ENCODE data around the gene CBX4. TPM values are rescaled to one million over a fixed set of nuclear protein-coding genes. Genes with fewer than 3 reads are reported as not detected.

CBX4 gene
- total and polyA plus RNA-seq, 7 experiments from 2014 or later: 4.0 to 134 (median 78.3) TPM

GRCh38 chr17:79792984-79793923, 46.0 kb downstream of the CBX4 start:
- peaks cover 20 to 29% of the 10 kb centered on the region in 2 donors for H3K4me1 ChIP-seq (ENCODE audit: control insufficient read depth in 2 of 2, insufficient read depth in 2 of 2, low read length in 2 of 2)
- Mint-ChIP-seq H3K27ac (peak overlapping the region in 1 of 9 donors; percentile 43), H3K36me3 (peaks cover 0 to 5% (median 0%) of the 10 kb centered on the region in 5 donors), H3K4me1 (peaks cover 4 to 37% (median 20%) of the 10 kb centered on the region in 7 donors), H3K9me3 (peaks cover 0 to under 1% (median 0%) of the 10 kb centered on the region in 11 donors), H3K4me3 (peak overlapping the region in 2 of 10 donors; percentile 4 to 12), H3K27me3 (peaks cover 17 to 50% (median 28%) of the 10 kb centered on the region in 5 donors)
- ChIA-PET POLR2A (interaction anchor here (0.6 to 3.0 kb wide), 4 partner anchors 11 to 993 kb away, joined by 3 to 8 read pairs (median 4); partner anchors contain the start of gene CBX4), CTCF (interaction anchor here (1.3 to 1.8 kb wide), 2 partner anchors 44 to 46 kb away, joined by 3 to 4 read pairs; partner anchors contain the start of gene CBX4)
- intact Hi-C loops (cut with micrococcal nuclease): no loop called here
- ATAC-seq: no peak
- peaks cover 0 to 9% (median 0%) of the 10 kb centered on the region in 3 experiments for H3K36me3 ChIP-seq (ENCODE audit: control insufficient read depth in 2 of 3, insufficient read depth in 3 of 3, low read length in 3 of 3)
- no peak overlapping the region for H3K4me3 ChIP-seq (ENCODE audit: low read length)
- no peaks in the 10 kb centered on the region for H3K9me3 ChIP-seq (ENCODE audit: control insufficient read depth in 2 of 3, low read length in 3 of 3)
- DNase-seq: no peak
- H3K27me3 ChIP-seq (ENCODE audit: control insufficient read depth in 2 of 2, insufficient read depth in 2 of 2, low read length in 2 of 2): peaks cover 6 to 21% of the 10 kb centered on the region in 2 donors
- no peak overlapping the region for H3K27ac ChIP-seq (ENCODE audit: low read depth, low read length)

DNA sequence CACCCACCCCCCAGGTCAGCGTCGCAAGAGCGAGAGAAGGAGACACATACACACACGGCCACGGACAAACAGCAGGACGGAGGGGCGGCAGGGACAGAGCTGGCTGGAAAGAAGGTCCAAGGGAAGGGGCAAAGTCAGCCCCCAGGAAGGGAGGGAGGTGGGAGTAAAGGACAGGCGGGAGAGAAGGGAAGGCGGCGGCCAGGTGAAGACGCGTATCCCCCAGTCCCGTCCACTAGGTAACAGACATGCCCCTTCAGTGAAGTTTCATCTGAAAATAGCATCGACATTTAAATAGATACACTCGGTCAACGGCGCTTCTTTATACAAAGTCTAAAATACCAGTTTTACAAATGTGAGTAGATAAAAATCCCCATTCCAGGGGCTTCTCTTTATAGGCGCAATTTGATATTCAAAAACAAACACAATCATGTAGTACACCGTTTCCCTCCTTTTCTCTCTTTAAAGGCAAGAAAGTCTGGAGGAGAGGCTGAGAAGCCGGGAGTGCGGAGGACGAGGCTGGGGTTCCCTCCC, 46.8 kb downstream of the CBX4 start:
- H3K9me3 ChIP-seq (ENCODE audit: control insufficient read depth in 2 of 3, low read length in 3 of 3): no peaks in the 10 kb centered on the region
- no peak overlapping the region for H3K4me3 ChIP-seq (ENCODE audit: low read length)
- CTCF ChIA-PET: interaction anchor here (1.8 kb wide), 1 partner anchor 47 kb away, joined by 4 read pairs; the partner anchor contains the start of gene CBX4
- DNase-seq (no peak), ATAC-seq (no peak)
- POLR2A ChIA-PET: interaction anchor here (0.6 to 2.4 kb wide), 3 partner anchors 21 to 994 kb away, joined by 3 to 6 read pairs (median 5); partner anchors contain the start of gene CBX4
- peak overlapping the region in 2 of 10 donors; percentile 13 to 29 for H3K4me3 Mint-ChIP-seq
- peaks cover 19 to 27% of the 10 kb centered on the region in 2 donors for H3K4me1 ChIP-seq (ENCODE audit: control insufficient read depth in 2 of 2, insufficient read depth in 2 of 2, low read length in 2 of 2)
- peaks cover 0 to 5% (median 0%) of the 10 kb centered on the region in 5 donors for H3K36me3 Mint-ChIP-seq
- peak overlapping the region in 1 of 9 donors; percentile 36 for H3K27ac Mint-ChIP-seq
- peaks cover 6 to 21% of the 10 kb centered on the region in 2 donors for H3K27me3 ChIP-seq (ENCODE audit: control insufficient read depth in 2 of 2, insufficient read depth in 2 of 2, low read length in 2 of 2)
- H3K27ac ChIP-seq (ENCODE audit: low read depth, low read length): no peak overlapping the region
- H3K4me1 Mint-ChIP-seq: peaks cover 4 to 36% (median 20%) of the 10 kb centered on the region in 7 donors
- intact Hi-C loops (cut with micrococcal nuclease): no loop called here
- no peaks in the 10 kb centered on the region for H3K9me3 Mint-ChIP-seq
- H3K27me3 Mint-ChIP-seq: peaks cover 25 to 58% (median 37%) of the 10 kb centered on the region in 5 donors
- H3K36me3 ChIP-seq (ENCODE audit: control insufficient read depth in 2 of 3, insufficient read depth in 3 of 3, low read length in 3 of 3): peaks cover 0 to 9% (median 0%) of the 10 kb centered on the region in 3 experiments

- ChIA-PET CTCF (interaction anchor here (1.4 to 1.6 kb wide), 2 partner anchors 42 to 124 kb away, joined by 3 to 4 read pairs; no protein-coding TSS in a partner anchor), POLR2A (interaction anchor here (0.6 to 1.2 kb wide), 2 partner anchors 21 to 1199 kb away, joined by 5 to 6 read pairs; no protein-coding TSS in a partner anchor)
- H3K9me3 Mint-ChIP-seq: no peaks in the 10 kb centered on the region
- Histone ChIP-seq H3K4me3 (ENCODE audit: low read length) (no peak overlapping the region), H3K9me3 (ENCODE audit: control insufficient read depth in 2 of 3, low read length in 3 of 3) (no peaks in the 10 kb centered on the region), H3K36me3 (ENCODE audit: control insufficient read depth in 2 of 3, insufficient read depth in 3 of 3, low read length in 3 of 3) (peaks cover 0 to 9% (median 0%) of the 10 kb centered on the region in 3 experiments), H3K27me3 (ENCODE audit: control insufficient read depth in 2 of 2, insufficient read depth in 2 of 2, low read length in 2 of 2) (peaks cover 6 to 21% of the 10 kb centered on the region in 2 donors), H3K27ac (ENCODE audit: low read depth, low read length) (no peak overlapping the region), H3K4me1 (ENCODE audit: control insufficient read depth in 2 of 2, insufficient read depth in 2 of 2, low read length in 2 of 2) (peaks cover 19 to 27% of the 10 kb centered on the region in 2 donors)
- intact Hi-C loops (cut with micrococcal nuclease): loop anchor here in 1 of 2 donors (1.0 kb wide), 1 partner anchor 200 kb away; no protein-coding TSS in a partner anchor
- H3K4me3 Mint-ChIP-seq: peak overlapping the region in 2 of 10 donors; percentile 29 to 58
- DNase-seq (no peak), ATAC-seq (no peak)
- H3K4me1 Mint-ChIP-seq: peaks cover 4 to 33% (median 20%) of the 10 kb centered on the region in 7 donors
- no peak overlapping the region for H3K27ac Mint-ChIP-seq
- peaks cover 32 to 60% (median 42%) of the 10 kb centered on the region in 5 donors for H3K27me3 Mint-ChIP-seq
- peaks cover 0 to 5% (median 0%) of the 10 kb centered on the region in 5 donors for H3K36me3 Mint-ChIP-seq
Observed at GRCh38 chr17:79791735-79792161, 47.5 kb downstream of the CBX4 start.

GRCh38 chr17:79790805-79791734, 48.2 kb downstream of the CBX4 start:
- DNase-seq (peak in 2 of 9 donors; percentile 23 to 37), ATAC-seq (peak; percentile 34)
- peaks cover 0 to 5% (median 0%) of the 10 kb centered on the region in 5 donors for H3K36me3 Mint-ChIP-seq
- H3K27ac Mint-ChIP-seq: no peak overlapping the region
- H3K4me3 ChIP-seq (ENCODE audit: low read length): no peak overlapping the region
- H3K4me1 Mint-ChIP-seq: peaks cover 3 to 27% (median 16%) of the 10 kb centered on the region in 7 donors
- peaks cover 0 to 9% (median 0%) of the 10 kb centered on the region in 3 experiments for H3K36me3 ChIP-seq (ENCODE audit: control insufficient read depth in 2 of 3, insufficient read depth in 3 of 3, low read length in 3 of 3)
- H3K9me3 ChIP-seq (ENCODE audit: control insufficient read depth in 2 of 3, low read length in 3 of 3): no peaks in the 10 kb centered on the region
- peaks cover 15 to 24% of the 10 kb centered on the region in 2 donors for H3K4me1 ChIP-seq (ENCODE audit: control insufficient read depth in 2 of 2, insufficient read depth in 2 of 2, low read length in 2 of 2)
- H3K27me3 Mint-ChIP-seq: peaks cover 36 to 64% (median 49%) of the 10 kb centered on the region in 5 donors
- intact Hi-C loops (cut with micrococcal nuclease): loop anchor here in 1 of 2 donors (1.0 kb wide), 1 partner anchor 200 kb away; no protein-coding TSS in a partner anchor
- H3K4me3 Mint-ChIP-seq: peak overlapping the region in 7 of 10 donors; percentile 13 to 61 (median 47)
- ChIA-PET CTCF (interaction anchor here (1.4 to 1.6 kb wide), 2 partner anchors 43 to 125 kb away, joined by 3 to 4 read pairs; no protein-coding TSS in a partner anchor), POLR2A (interaction anchor here (0.6 to 1.2 kb wide), 3 partner anchors 15 to 1200 kb away, joined by 3 to 6 read pairs (median 5); no protein-coding TSS in a partner anchor)
- H3K27me3 ChIP-seq (ENCODE audit: control insufficient read depth in 2 of 2, insufficient read depth in 2 of 2, low read length in 2 of 2): peaks cover 6 to 21% of the 10 kb centered on the region in 2 donors
- no peaks in the 10 kb centered on the region for H3K9me3 Mint-ChIP-seq
- H3K27ac ChIP-seq (ENCODE audit: low read depth, low read length): no peak overlapping the region

GRCh38 chr17:79789943-79790804, 49.1 kb downstream of the CBX4 start:
- peaks cover 0 to 8% (median 0%) of the 10 kb centered on the region in 3 experiments for H3K36me3 ChIP-seq (ENCODE audit: control insufficient read depth in 2 of 3, insufficient read depth in 3 of 3, low read length in 3 of 3)
- no peak overlapping the region for H3K27ac ChIP-seq (ENCODE audit: low read depth, low read length)
- H3K4me3 ChIP-seq (ENCODE audit: low read length): no peak overlapping the region
- ChIA-PET CTCF (interaction anchor here (1.0 to 1.6 kb wide), 5 partner anchors 44 to 202 kb away, joined by 3 to 4 read pairs (median 3); no protein-coding TSS in a partner anchor), POLR2A (interaction anchor here (0.6 to 1.3 kb wide), 2 partner anchors 21 to 29 kb away, joined by 3 to 4 read pairs; no protein-coding TSS in a partner anchor)
- Mint-ChIP-seq H3K36me3 (peaks cover 0 to 3% (median 0%) of the 10 kb centered on the region in 5 donors), H3K4me3 (peak overlapping the region in 4 of 10 donors; percentile 13 to 59 (median 40)), H3K27me3 (peaks cover 38 to 61% (median 56%) of the 10 kb centered on the region in 5 donors), H3K4me1 (peaks cover 0 to 22% (median 12%) of the 10 kb centered on the region in 7 donors), H3K27ac (no peak overlapping the region), H3K9me3 (no peaks in the 10 kb centered on the region)
- intact Hi-C loops (cut with micrococcal nuclease): loop anchor here in 1 of 2 donors (5.0 kb wide), 2 partner anchors 127 to 182 kb away; no protein-coding TSS in a partner anchor
- ATAC-seq: peak; percentile 63
- peaks cover 6 to 21% of the 10 kb centered on the region in 2 donors for H3K27me3 ChIP-seq (ENCODE audit: control insufficient read depth in 2 of 2, insufficient read depth in 2 of 2, low read length in 2 of 2)
- peaks cover 11 to 21% of the 10 kb centered on the region in 2 donors for H3K4me1 ChIP-seq (ENCODE audit: control insufficient read depth in 2 of 2, insufficient read depth in 2 of 2, low read length in 2 of 2)
- DNase-seq: peak in 2 of 9 donors; percentile 21 to 60
- no peaks in the 10 kb centered on the region for H3K9me3 ChIP-seq (ENCODE audit: control insufficient read depth in 2 of 3, low read length in 3 of 3)
